CD4-positive, alpha-beta T cell (primary cell): Measurements from ENCODE around the gene RBP3. TPM values are rescaled to one million over a fixed set of nuclear protein-coding genes. Genes with fewer than 3 reads are reported as not detected.

Experiments used
- ATAC-seq: fragments of 200-7000 bp; cut with Tn5 transposase; one replicate; pipeline ENCODE4 v1.10.0; 2022; ENCODE audit warnings: mild to moderate bottlenecking; ENCODE audit not compliant: poor library complexity
- CTCF ChIA-PET: fragments of 350-600 bp; sonication (Branson Sonifier 250); formaldehyde crosslinking; loops from one replicate; lab custom pipeline; 2021; ENCODE audit warnings: antibody characterized with exemption, inconsistent platforms; lab: Charles Lee
- POLR2A ChIA-PET: fragments of 350-600 bp; sonication (Branson Sonifier 250); formaldehyde crosslinking; loops from one replicate; lab custom pipeline; 2021; ENCODE audit warnings: antibody characterized with exemption, inconsistent platforms; lab: Charles Lee
- DNase-seq, 14 experiments: peaks; one replicate each; pipeline ENCODE4 v3.0.0-alpha.2; 2013 to 2020; ENCODE audit warnings: mixed read lengths in 2 of 14
- H3K27ac ChIP-seq, 2 donors: one replicate each; pipeline versions ENCODE4 v1.5.1 to v1.7.0; 2013; ENCODE audit warnings: low read length in 2 of 2, low read depth in 1 of 2, mild to moderate bottlenecking in 1 of 2
- H3K27me3 ChIP-seq, 2 experiments: 1 replicate in 1 of 2; 2 replicates in 1 of 2; pipeline versions ENCODE4 v1.6.1 to v1.7.0; 2013; ENCODE audit warnings: low read length in 2 of 2, control low read depth in 1 of 2, mild to moderate bottlenecking in 1 of 2, moderate library complexity in 1 of 2; ENCODE audit not compliant: insufficient read depth in 2 of 2, control insufficient read depth in 1 of 2
- H3K36me3 ChIP-seq: one replicate; pipeline ENCODE4 v1.6.1; 2013; ENCODE audit warnings: low read length, control low read depth; ENCODE audit not compliant: insufficient read depth
- H3K4me1 ChIP-seq: one replicate; pipeline ENCODE4 v1.6.1; 2013; ENCODE audit warnings: low read length, control low read depth; ENCODE audit not compliant: insufficient read depth
- H3K4me3 ChIP-seq: one replicate; pipeline ENCODE4 v1.5.1; 2013; ENCODE audit warnings: mild to moderate bottlenecking, low read length, moderate library complexity
- H3K9me3 ChIP-seq, 2 experiments: 1 replicate in 1 of 2; 2 replicates in 1 of 2; pipeline versions ENCODE4 v1.6.1 to v1.7.0; 2013; ENCODE audit warnings: low read length in 2 of 2, mild to moderate bottlenecking in 2 of 2, control low read depth in 1 of 2, moderate library complexity in 1 of 2; ENCODE audit not compliant: control insufficient read depth in 1 of 2, insufficient read depth in 1 of 2
- H3K27ac Mint-ChIP-seq: one replicate; pipeline ENCODE4 v1.8.0; 2020; ENCODE audit warnings: mixed read lengths
- H3K27me3 Mint-ChIP-seq: one replicate; pipeline ENCODE4 v1.8.0; 2021; ENCODE audit warnings: mixed read lengths
- H3K36me3 Mint-ChIP-seq: one replicate; pipeline ENCODE4 v1.8.0; 2021; ENCODE audit warnings: low read depth, mixed read lengths
- H3K4me1 Mint-ChIP-seq: one replicate; pipeline ENCODE4 v1.8.0; 2021; ENCODE audit warnings: low read depth, mixed read lengths
- H3K4me3 Mint-ChIP-seq: one replicate; pipeline ENCODE4 v1.8.0; 2020; ENCODE audit warnings: mild to moderate bottlenecking, mixed read lengths
- H3K9me3 Mint-ChIP-seq: one replicate; pipeline ENCODE4 v1.8.0; 2020; ENCODE audit warnings: mixed read lengths
- CTCF ChIP-seq: fragments of 200-600 bp; IDR thresholded peaks from one replicate; pipeline ENCODE4 v1.8.0; 2022; ENCODE audit warnings: antibody characterized with exemption, mild to moderate bottlenecking
- intact Hi-C, 2 experiments: fragments of 100-400 bp; cut with DNase I in 1 of 2; cut with micrococcal nuclease in 1 of 2; formaldehyde crosslinking; loops; one replicate each; pipeline versions ENCODE4 v1.15.1 to v1.9.0; 2023 to 2025; cut with DNase I, micrococcal nuclease
- total RNA-seq, 174 experiments: library from RNA in 2 of 174; stranded (reverse) in 2 of 174; gene quantifications; one replicate each; pipeline ENCODE4 v1.2.3 and lab custom pipeline; 2021 to 2026

RBP3 gene
- total RNA-seq, 2 experiments from 2014 or later: not detected

GRCh38 chr10:47379901-47380300 is 31.7 kb downstream of the RBP3 start:
- Histone ChIP-seq H3K36me3 (no peaks in the 10 kb centered on the region), H3K4me1 (peaks cover 8% of the 10 kb centered on the region), H3K9me3 (peaks cover 0 to 3% of the 10 kb centered on the region in 2 experiments), H3K4me3 (no peak overlapping the region), H3K27me3 (peaks cover 20 to 32% of the 10 kb centered on the region in 2 experiments), H3K27ac (no peak overlapping the region)
- ChIA-PET CTCF (no interaction called here), POLR2A (interaction anchor here (1.3 kb wide), 1 partner anchor 1095 kb away, joined by 4 read pairs; no protein-coding TSS in a partner anchor)
- intact Hi-C loops: loop anchor here in 1 of 2 experiments (10.0 kb wide), 1 partner anchor 925 kb away; the partner anchor contains the start of gene MAPK8
- DNase-seq (no peak), ATAC-seq (no peak)
- Mint-ChIP-seq H3K27me3 (peaks cover 63% of the 10 kb centered on the region), H3K4me3 (no peak overlapping the region), H3K36me3 (no peaks in the 10 kb centered on the region), H3K4me1 (peaks cover 15% of the 10 kb centered on the region), H3K27ac (no peak overlapping the region), H3K9me3 (no peaks in the 10 kb centered on the region)
- no peak for TF ChIP-seq CTCF

- intact Hi-C loops: loop anchor here in 1 of 2 experiments (10.0 kb wide), 1 partner anchor 924 kb away; the partner anchor contains the start of gene MAPK8
- Mint-ChIP-seq H3K4me3 (no peak overlapping the region), H3K36me3 (no peaks in the 10 kb centered on the region), H3K27me3 (peaks cover 58% of the 10 kb centered on the region), H3K4me1 (peaks cover 17% of the 10 kb centered on the region), H3K27ac (no peak overlapping the region), H3K9me3 (no peaks in the 10 kb centered on the region)
- TF ChIP-seq CTCF: no peak
- DNase-seq (no peak), ATAC-seq (no peak)
- POLR2A ChIA-PET: interaction anchor here (0.6 to 1.3 kb wide), 2 partner anchors 1081 to 1096 kb away, joined by 3 to 4 read pairs; no protein-coding TSS in a partner anchor
- H3K36me3 ChIP-seq: no peaks in the 10 kb centered on the region
- H3K4me1 ChIP-seq: peaks cover 8% of the 10 kb centered on the region
- H3K27ac ChIP-seq: no peak overlapping the region
- no peak overlapping the region for H3K4me3 ChIP-seq
- peaks cover 0 to 3% of the 10 kb centered on the region in 2 experiments for H3K9me3 ChIP-seq
- H3K27me3 ChIP-seq: peaks cover 20 to 32% of the 10 kb centered on the region in 2 experiments
- CTCF ChIA-PET: no interaction called here
These were observed 32.4 kb downstream of the RBP3 start for GRCh38 chr10:47380341-47381102.

- no peak overlapping the region for H3K27ac ChIP-seq
- intact Hi-C loops: loop anchor here in 1 of 2 experiments (10.0 kb wide), 1 partner anchor 924 kb away; the partner anchor contains the start of gene MAPK8
- ChIA-PET CTCF (no interaction called here), POLR2A (interaction anchor here (0.6 to 1.3 kb wide), 2 partner anchors 1082 to 1096 kb away, joined by 3 to 4 read pairs; no protein-coding TSS in a partner anchor)
- H3K9me3 ChIP-seq: peaks cover 0 to 3% of the 10 kb centered on the region in 2 experiments
- no peak overlapping the region for H3K4me3 ChIP-seq
- H3K36me3 ChIP-seq: no peaks in the 10 kb centered on the region
- H3K4me1 ChIP-seq: peaks cover 8% of the 10 kb centered on the region
- H3K27me3 ChIP-seq: peaks cover 19 to 32% of the 10 kb centered on the region in 2 experiments
- H3K4me1 Mint-ChIP-seq: peaks cover 17% of the 10 kb centered on the region
- H3K9me3 Mint-ChIP-seq: no peaks in the 10 kb centered on the region
- TF ChIP-seq CTCF: no peak
- no peak for DNase-seq
- H3K27me3 Mint-ChIP-seq: peaks cover 57% of the 10 kb centered on the region
- no peak overlapping the region for H3K4me3 Mint-ChIP-seq
- no peaks in the 10 kb centered on the region for H3K36me3 Mint-ChIP-seq
- H3K27ac Mint-ChIP-seq: no peak overlapping the region
- no peak for ATAC-seq
These were observed 32.9 kb downstream of the RBP3 start for GRCh38 chr10:47381103-47381395.
